Measurements from ENCODE around the gene ADORA2A.
A peak's percentile ranks its signal among the peaks of the same experiment; 100 is the strongest.

Gene ADORA2A

DNA sequence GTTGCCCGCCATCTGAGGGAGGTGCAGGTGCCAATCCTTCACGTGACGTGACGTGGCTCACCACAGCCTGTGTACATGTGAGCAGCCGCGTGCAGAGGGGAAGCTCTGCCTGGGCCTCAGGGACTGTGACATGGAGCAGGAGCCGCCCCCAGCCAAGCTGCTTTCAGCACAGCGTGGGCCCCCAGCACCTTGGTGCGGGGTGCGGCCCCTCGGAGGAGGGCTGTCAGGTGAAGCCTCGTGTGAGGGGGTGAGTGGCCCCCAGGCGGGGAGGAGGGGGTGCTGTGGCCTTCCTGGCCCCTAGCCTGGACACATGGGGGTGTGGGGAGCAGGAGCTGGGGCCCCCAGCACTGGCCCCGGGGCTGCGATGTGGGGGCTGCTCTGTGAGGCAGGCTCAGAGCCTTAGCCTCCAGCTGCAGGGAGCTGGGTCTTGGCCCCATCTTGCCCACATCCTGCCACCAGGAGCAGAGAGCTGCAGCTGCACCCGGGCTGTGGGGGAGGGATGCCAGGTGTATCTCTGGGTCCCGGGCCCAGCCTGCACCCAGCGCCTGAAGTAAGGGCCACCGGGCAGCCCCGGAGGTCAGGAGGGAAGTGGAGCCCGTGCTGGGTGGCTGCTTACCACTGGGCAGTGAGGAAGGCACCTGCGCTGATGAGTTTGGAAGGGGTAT is at the start of gene ADORA2A:
Gene ADORA2A, plus strand, starts transcription at position 100 of the 665 bp plus-strand sequence. CDS start 5,806 bp downstream, outside the sequence.
- DNase-seq (ENCODE audit: low read depth), result peak; percentile 46

DNA sequence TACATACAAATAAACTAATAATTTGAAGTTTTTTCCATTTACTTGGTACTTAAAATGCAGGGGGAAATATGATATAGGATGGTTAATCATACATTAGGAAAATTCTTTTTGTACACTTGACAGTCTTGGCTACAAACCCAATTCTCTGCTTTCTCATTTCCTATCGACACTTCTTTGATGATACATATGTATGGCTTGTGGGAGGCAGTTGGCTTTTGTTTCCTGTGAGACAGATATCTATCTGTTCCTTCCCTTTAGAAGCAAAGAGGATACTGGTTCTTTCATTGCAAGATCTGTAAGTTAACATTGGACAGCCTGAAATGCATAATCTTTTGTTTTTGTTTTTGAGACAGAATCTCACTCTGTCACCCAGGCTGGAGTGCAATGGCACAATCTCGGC is 47.9 kb upstream of the ADORA2A start:
- DNase-seq (ENCODE audit: low read depth), result no peak

DNA sequence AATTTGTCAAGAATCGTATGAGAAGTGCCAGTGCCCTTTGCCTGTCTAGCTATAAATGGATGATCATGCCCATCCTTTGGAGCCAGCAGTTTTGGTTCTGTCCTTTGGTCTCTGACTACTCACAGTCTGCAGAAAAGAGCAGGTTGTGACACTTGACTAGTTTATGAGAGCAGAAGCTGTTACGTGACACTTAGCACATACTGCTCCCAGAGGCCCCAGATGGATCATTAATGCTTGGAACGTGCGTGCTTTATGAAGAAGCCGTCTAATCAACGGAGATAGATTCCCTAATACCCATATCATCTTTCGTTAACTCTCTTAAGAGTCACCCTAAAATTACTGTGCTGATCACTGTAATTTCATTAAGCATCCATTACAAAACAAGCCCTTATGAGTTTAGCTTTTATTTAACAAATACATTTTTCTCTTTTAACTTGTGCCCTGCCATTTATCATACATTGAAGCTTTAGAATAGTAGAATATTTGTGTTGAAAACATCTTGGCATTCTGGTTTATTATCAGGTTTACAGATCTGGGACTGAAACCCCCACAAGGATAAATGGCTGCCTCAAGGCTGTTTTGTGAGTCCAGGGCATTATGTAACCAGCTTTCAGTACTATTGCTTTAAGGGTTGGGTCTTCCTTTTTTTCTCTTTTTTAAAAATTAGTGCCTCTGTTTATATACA is 47.0 kb upstream of the ADORA2A start:
- DNase-seq (ENCODE audit: low read depth), result no peak

DNA sequence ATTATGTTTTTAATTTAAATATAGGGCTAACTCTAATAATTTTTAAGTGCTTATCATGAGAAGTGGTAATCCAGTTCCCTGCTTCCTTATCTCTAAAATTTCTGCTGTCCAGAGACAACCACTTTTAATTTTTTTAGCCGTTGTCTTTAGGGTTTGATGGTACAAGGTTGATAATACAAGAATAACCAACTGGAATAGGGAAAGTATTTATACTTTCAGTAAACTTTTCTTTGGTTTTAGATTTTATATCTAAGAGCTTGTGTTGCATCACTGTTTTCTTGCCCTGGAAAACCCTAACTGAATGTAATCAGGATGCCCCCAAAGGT is 46.5 kb upstream of the ADORA2A start:
- no peak for DNase-seq (ENCODE audit: low read depth)

DNA sequence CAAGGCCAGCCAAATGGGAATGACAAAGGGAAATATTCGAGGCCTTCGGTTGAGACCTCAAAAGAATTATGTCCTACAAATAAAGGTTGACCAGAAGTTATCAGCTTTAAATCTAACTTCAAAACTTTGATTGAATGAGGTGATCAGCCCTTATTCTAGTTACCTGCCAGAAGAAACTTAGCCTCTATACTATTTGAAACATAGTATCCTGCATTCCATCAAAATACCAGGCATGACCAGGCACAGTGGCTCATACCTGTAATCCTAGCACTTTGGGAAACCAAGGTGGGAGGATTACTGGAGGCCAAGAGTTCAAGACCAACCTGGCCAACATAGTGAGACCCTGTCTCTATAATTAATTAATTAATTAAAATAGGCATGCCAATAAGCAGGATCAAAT is 44.3 kb upstream of the ADORA2A start:
- no peak for DNase-seq (ENCODE audit: low read depth)

DNA sequence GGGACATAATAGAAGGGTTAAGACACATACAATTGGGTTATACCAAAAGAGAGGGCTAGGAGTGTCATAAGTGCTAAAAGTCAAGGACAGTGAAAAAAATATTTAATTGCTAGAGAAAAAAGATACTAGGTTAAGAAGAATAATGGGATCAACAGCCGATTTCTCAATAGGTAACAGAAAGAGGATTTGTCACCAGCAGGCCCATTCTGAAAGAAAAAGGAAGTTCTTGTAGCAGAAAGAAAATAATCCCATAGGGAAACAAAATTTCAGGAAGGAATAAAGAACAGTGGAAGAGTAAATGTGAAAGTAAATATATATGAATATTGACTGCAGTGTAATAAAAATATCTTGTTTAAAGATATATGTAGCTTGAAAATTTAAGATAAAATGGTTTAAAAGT is 43.3 kb upstream of the ADORA2A start:
- DNase-seq (ENCODE audit: low read depth), result no peak

DNA sequence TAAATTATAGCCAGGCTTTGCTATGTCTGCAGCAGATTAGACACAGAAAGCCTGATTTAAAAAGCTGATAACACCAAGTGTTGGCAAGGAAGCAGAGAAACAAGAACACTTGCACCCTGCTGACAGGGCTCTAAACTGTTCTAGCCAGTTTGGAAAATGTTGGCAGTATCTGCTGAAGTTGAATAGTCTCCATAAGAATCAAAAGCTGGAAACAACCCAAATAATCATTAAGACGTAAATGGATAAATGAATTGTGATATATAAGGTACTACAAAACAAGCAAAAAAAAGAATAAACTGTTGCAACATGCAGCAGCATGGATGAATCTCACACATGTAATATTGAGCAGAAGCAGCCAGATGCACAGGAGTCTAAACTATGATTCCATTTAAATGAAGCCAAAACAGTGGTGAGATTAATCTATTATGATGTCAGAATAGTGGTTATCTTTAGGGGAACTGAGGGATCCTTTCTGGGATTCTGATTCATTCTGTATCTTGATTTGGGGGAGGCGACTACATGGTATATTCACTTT is 40.4 kb upstream of the ADORA2A start:
- DNase-seq (ENCODE audit: low read depth), result no peak

DNA sequence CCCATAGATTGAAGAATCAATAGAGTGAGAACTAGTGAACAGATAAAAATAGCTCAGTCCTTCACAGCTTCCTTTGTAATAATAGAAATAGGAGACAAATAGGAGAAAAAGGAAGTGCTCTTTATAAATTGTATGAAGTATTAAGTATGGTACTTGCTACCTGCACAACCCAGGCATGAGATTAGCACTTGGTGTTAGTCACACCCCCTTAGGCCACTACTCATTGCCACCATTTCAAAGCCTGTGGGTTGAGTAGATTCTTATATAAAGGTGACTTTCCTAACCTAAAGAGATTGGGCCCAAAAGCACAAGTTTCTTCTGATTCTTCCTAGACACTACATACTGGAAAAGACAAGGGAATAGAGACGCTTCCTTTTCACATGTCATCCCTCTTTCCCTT is 37.7 kb upstream of the ADORA2A start:
- DNase-seq (ENCODE audit: low read depth), result no peak

DNA sequence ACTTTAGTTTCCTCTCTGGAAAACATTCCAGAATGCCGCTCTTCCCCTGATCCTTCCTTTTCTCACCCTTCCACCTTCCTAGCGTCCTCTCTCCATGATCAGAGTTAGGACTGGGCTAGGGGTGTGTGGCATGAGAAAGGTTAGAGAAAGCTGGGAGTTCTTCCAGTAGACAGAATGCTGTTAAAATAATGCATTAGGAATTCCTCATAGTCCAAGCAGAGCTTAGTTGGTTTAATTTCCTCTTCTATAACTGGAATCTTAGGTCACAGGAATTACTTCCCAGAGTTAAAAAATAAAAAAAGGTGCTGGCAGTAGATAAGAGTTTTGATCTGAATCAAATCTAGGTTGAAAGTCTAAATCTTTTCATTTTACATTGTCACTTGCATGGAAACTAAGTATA is 37.2 kb upstream of the ADORA2A start:
- DNase-seq (ENCODE audit: low read depth), result no peak

DNA sequence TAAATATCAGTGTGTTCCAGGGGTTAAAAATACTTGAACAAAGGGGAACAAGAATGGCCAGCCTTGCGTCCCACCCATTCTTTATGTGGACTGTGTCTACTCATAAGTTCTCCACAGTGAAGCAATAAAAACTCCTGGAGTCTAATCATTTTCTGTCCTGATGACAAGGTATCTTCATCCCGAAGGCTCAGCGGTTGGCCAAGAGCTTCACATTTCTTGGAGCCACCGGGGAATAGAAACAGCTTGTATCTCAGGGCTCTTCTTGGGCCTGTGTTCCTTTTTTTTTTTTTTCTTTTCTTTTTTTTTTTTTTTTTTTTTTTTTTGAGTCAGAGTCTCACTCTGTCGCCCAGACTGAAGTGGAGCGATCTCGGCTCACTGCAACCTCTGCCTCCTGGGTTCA is 36.8 kb upstream of the ADORA2A start:
- DNase-seq (ENCODE audit: low read depth), result no peak

DNA sequence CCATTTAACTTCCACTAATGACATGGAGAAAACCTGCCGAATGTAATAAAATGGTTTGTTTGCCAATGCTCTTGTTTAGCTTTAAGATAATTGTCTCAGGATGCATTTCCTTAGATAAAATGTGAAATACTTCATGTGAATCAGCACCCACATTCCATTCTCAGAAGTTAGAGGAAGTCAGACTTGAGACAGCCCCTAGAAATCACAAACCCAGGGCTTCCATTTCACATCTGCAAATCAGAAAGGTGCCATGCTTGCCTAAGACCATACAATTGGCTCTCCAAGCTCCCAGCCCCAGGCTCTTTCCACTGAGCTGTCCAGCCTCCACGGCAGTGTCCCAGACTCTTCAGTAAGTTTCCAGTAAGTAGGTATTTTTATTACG is 35.6 kb upstream of the ADORA2A start:
- no peak for DNase-seq (ENCODE audit: low read depth)

DNA sequence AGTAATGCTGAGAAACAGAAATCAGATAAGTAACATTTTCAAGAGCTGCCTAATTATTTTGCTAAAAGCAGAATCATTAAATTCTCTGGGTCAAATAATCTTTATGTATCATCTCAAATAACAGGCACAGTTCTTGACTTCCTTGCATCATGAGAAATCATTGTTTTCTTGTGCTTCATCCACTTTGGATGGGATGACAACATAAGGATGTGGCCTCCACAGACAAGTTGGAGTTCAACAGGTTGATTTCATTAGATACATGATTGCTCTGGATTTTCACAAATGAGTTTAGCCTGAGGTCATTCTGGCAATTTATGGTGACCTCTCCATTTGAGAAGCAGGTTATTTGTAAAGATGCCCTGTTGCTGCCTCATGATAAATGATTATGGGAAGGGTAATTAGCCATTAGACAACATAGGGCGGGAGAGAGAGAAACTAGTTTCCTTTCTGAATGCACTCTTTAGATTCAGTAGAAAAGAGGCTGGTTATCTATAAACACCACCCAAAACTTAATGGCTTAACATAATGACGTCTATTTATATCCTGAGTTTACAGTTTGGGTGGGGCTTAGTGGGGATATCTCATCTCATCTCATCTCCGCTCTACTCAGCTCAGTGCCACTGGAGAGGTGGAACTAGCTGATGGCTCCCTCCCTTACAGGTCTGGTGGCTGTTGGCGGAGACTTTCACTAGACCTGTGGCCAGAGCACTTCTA is 35.0 kb upstream of the ADORA2A start:
- DNase-seq (ENCODE audit: low read depth), result no peak

DNA sequence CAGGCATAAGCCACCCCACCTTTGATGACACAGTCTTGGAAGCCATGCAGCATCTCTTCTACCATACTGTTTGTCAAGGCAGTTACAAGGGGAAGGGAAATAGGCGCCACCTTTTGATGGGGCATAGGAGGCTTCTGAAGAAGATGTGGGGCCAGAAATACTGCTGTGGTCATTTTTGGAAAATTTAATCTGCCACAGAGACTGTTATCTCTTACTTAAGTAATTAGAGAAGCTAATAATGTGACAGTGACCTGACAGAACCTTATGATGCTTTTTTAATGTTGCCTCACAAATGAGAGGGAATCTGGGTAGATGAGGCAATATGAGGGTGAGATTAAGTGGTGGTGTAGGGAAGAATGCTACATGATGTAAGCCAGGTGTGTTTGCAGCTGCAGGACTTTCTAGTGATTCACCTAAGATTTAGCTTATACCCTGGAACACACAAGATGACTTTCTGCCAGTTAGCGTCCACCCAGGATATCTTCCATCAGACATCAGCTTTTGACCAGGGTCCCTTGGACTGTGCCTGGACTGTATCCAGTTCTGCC is 34.3 kb upstream of the ADORA2A start:
- DNase-seq (ENCODE audit: low read depth), result no peak

DNA sequence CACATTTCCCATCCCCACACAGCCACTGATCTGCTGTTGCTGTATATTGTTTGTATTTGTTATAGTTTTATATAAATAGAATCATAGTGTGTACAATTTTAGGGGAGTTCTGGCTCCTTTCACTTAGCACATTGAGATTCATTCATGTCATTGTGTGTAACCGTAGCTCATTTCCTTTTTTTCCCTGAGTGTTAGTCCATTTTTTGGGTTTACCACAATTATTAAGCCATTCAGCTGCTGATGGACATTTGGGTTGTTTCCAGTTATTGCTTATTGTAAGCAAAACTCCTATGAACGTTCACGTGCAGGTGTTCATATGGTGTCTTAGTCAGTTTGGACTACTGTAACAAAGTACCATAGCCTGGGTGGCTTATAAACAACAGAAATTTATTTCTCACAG is 33.6 kb upstream of the ADORA2A start:
- DNase-seq (ENCODE audit: low read depth), result no peak

DNA sequence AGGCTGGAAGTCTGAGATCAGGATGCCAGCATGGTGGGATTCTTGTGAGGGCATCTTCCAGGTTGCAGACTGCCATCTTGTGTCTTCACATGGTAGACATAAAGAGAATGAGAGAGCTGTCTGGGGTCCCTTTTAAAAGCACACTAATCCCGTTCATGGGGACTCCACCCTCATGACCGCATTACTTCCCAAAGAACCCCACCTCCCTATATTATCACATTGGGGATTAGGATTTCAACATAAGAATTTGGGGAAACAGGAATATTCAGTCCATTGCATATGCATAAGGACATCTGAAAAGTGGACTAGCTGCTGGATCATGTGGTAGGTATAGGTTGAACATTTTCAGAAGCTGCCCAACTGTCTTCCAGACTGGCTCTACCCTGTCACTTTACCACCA is 33.1 kb upstream of the ADORA2A start:
- no peak for DNase-seq (ENCODE audit: low read depth)

DNA sequence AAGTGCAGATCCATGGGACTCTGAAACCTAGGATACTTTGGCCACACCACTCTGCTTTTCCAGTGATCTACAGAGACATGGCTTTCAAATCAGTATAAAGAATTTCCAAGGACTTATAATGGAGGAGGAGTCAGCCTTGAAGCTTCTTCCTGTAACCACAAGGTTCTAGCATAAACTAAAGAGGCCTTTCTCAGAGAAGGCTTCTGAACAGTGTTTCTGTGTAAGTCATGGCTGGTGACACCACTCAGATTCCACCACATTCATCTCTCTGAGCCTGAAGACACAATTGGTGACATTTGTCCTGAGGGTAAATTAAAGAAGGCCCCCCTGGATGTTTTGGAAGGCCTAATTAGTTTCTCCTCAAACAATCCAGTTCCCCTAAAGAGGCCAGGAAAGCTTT is 29.0 kb upstream of the ADORA2A start:
- DNase-seq (ENCODE audit: low read depth), result no peak

DNA sequence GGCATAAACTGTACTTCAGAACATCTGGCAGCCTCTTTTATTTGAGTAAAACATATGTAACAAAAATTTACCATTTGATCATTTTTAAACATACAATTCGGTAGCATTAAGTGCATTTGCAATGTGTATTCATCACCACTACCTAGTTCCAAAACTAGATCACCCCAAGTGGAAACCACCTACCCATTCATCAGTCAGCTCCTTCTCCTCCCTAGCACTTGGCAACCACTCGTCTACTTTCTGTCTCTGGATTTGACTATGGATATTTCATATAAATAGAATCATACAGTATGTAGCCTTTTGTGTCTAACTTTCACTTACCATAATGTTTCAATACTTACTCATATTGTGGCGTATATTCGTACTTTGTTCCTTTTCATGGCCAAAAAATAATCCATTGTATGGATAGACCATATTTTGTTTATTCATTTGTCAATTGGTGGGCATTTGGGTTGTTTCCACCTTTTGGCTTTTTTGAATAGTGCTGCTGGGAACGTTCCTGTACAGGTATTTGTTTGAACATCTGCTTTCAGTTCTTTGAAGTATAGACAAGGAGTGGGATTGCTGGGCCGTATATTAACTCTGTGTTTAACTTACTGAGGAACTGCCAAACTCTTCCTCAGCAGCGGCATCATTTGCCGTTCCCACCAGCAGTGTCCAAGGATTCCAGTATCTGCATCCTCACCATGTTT is 27.2 kb upstream of the ADORA2A start:
- DNase-seq (ENCODE audit: low read depth), result no peak

DNA sequence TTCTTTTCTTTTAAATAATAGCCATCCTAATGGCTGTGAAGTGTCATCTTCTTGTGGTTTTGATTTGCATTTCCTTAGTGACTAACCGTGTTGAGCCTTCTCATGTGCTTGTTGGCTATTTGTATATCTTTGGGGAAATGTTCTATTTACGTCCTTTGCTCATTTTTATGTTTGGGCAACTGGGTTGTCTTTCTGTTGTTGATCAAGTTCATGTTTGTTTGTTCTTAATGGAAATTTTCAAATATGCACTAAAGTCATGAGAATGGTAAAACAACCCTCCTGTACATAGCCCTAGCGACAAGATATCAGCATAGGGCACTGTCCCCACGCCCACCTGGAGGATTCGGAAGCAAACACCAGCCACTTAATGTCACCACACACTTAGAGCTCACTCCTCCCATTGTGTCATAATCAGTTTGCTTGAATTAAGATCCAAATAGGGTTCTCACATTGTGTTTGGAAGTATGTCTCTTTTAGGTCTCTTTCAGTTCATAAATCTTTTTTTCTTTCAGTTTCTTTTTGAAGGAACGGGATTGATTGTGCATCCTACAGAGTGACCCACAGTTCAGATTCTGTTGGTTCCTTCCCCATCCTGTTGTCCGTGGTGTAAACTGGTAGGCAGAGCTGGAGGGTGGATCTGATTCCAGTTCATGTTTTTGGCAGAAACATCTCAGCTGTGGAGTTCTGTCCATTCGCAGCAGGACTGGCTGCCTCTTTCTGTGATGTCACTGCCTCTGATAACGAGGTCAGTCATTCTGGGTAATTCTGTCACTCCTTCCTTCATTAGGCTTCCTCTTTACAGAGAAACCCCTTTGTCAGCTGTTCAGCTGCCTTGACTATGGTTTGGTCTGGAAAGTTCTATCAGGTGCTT is 26.4 kb upstream of the ADORA2A start:
- DNase-seq (ENCODE audit: low read depth), result no peak

DNA sequence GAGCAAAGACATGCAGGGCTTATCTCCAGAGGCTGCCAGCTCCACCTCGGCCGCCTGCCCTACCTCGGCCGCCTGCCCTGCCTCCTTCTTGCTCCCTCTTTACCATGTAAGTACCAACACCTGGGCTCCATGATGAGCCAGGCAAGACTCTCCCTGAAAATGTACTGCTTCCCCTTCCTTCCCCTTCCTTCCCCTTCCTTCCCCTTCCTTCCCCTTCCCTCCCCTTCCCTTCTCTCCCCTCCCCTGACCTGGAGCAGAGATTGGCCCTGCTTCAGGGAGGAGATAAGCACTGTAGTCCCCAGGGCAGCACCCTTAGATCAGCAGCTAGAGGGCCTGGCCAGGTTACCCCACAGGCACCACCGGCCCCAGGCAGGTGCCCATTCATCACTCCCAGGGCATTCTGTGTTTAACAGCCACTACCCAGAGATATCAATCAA is 25.4 kb upstream of the ADORA2A start:
- no peak for DNase-seq (ENCODE audit: low read depth)

DNA sequence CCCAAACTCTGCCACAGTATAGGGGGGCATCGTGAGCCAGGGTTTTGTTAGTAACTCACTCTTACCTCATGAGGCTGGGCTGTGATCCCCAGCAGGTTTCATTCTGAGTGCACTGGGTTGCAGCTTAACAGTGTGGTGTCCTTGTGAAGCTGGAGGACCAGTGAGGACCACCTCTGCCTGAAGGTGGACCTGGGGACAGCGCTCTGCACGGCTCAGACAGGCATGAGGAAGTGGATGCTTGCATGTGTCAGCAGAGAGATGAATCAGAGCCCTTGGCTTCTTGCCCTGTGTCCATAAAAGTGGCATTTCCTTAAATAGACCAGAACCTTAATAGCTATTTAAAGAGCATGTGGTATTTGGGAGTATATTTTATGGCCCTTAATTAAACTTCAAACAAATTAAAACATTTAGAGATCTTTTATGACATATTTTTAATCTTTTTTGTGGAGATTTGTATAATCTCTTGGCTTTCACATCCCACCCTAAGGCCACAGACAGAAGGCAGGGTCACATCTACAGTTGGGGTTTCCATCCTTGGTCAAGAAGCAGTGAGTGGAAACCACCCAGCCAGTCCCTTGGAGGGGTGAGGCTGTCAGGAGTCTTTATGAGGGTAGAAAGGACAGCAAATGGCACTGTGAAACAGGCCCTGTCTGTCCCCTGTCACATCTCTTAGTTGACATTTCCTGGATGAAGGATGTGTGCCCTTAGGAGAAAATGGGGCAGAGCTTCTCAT is 24.8 kb upstream of the ADORA2A start:
- no peak for DNase-seq (ENCODE audit: low read depth)

DNA sequence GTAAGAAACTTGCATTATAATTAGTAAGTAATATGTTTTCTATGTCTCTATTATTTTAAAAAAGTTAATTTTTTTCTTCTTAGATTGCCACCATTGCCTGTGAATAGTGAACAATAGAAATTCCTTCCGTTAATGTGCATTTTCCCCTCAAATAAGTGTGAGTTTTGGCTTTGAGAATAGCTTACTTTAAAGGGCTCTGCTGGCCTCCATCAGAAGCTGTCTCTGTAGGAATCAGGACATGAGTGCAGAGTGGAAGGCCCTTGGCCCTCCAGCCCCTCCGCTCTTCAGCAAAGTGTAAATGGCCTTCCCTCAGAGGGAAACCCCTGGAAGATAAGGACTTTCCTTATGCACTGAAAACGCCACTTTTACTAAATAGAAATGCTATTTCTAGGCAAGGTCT is 24.1 kb upstream of the ADORA2A start:
- no peak for DNase-seq (ENCODE audit: low read depth)
